Neural progenitor cell (in vitro differentiated cells): ENCODE results near the gene NATD1. TPM values are rescaled to one million over a fixed set of nuclear protein-coding genes. Genes with fewer than 3 reads are reported as not detected.

Source experiments
- DNase-seq: peaks from one replicate; pipeline ENCODE4 v3.0.0-alpha.2; 2016; ENCODE audit warnings: low spot score
- H2AFZ ChIP-seq: fragments of 200-600 bp; sonication (generic); replicated peaks from 2 replicates; pipeline ENCODE4 v1.6.1; 2016; ENCODE audit warnings: antibody characterized with exemption
- H3F3A ChIP-seq: fragments of 200-600 bp; sonication (generic); 2 replicates; pipeline ENCODE4 v1.6.1; 2016; ENCODE audit warnings: antibody characterized with exemption, low read depth
- H3K27ac ChIP-seq: fragments of 200-600 bp; sonication (generic); 2 replicates; pipeline ENCODE4 v1.5.1; 2016; ENCODE audit warnings: mild to moderate bottlenecking
- H3K27me3 ChIP-seq: fragments of 200-600 bp; sonication (generic); 2 replicates; pipeline ENCODE4 v1.6.1; 2016; ENCODE audit warnings: mild to moderate bottlenecking, moderate library complexity
- H3K36me3 ChIP-seq: fragments of 200-600 bp; sonication (generic); 2 replicates; pipeline ENCODE4 v1.5.1; 2016
- H3K4me1 ChIP-seq: fragments of 200-600 bp; sonication (generic); 2 replicates; pipeline ENCODE4 v1.6.1; 2016; ENCODE audit warnings: mixed run types
- H3K4me2 ChIP-seq: fragments of 200-600 bp; sonication (generic); 2 replicates; pipeline ENCODE4 v1.6.1; 2016
- H3K4me3 ChIP-seq: fragments of 200-600 bp; sonication (generic); 2 replicates; pipeline ENCODE4 v1.5.1; 2016
- H3K79me2 ChIP-seq: fragments of 200-600 bp; sonication (generic); 2 replicates; pipeline ENCODE4 v1.6.1; 2016; ENCODE audit warnings: low read depth
- H3K9ac ChIP-seq: fragments of 200-600 bp; sonication (generic); 2 replicates; pipeline ENCODE4 v1.6.1; 2016
- H3K9me3 ChIP-seq: fragments of 200-600 bp; sonication (generic); 2 replicates; pipeline ENCODE4 v1.5.1; 2016; ENCODE audit warnings: low read depth
- H4K20me1 ChIP-seq: fragments of 200-600 bp; sonication (generic); 2 replicates; pipeline ENCODE4 v1.6.1; 2016; ENCODE audit warnings: low read depth
- H3K27ac Mint-ChIP-seq: 3 replicates; pipeline ENCODE4 v1.8.0; 2021; ENCODE audit warnings: mixed read lengths
- H3K27me3 Mint-ChIP-seq: 2 replicates; pipeline ENCODE4 v1.8.0; 2022; ENCODE audit warnings: low read depth, mild to moderate bottlenecking, inconsistent platforms, moderate library complexity, mixed read lengths; ENCODE audit not compliant: insufficient read depth
- H3K36me3 Mint-ChIP-seq: 3 replicates; pipeline ENCODE4 v1.8.0; 2021; ENCODE audit warnings: mixed read lengths
- H3K4me1 Mint-ChIP-seq: 3 replicates; pipeline ENCODE4 v1.8.0; 2021; ENCODE audit warnings: mixed read lengths
- H3K4me3 Mint-ChIP-seq: 3 replicates; pipeline ENCODE4 v1.8.0; 2021; ENCODE audit warnings: mild to moderate bottlenecking, moderate library complexity, mixed read lengths
- H3K9me3 Mint-ChIP-seq: 3 replicates; pipeline ENCODE4 v1.8.0; 2020; ENCODE audit warnings: mixed read lengths
- EZH2 ChIP-seq: fragments of 200-600 bp; sonication (generic); IDR thresholded peaks from 2 replicates; pipeline ENCODE4 v1.6.1; 2017; ENCODE audit warnings: antibody characterized with exemption, mild to moderate bottlenecking, moderate library complexity
- EZH2phosphoT487 ChIP-seq: fragments of 200-600 bp; sonication (generic); IDR thresholded peaks from 2 replicates; pipeline ENCODE4 v1.6.1; 2017; ENCODE audit warnings: antibody characterized with exemption
- total RNA-seq: library from RNA; depleted of rRNA; stranded (reverse); fragments of >200 nt; gene quantifications from 2 replicates; pipeline ENCODE4 v1.2.3, GENCODE V29; 2015; ENCODE audit warnings: low replicate concordance
- TF ChIP-seq, protein P1 (sequence below): fragments of 200-600 bp; sonication (generic); IDR thresholded peaks from 2 replicates; pipeline ENCODE4 v1.5.1; 2017; ENCODE audit warnings: antibody characterized with exemption, mild to moderate bottlenecking

NATD1 gene
- total RNA-seq, 1 donor from 2014 or later, result 4.3 TPM

- H3K4me1 Mint-ChIP-seq, result peaks cover 41% of the 10 kb centered on the region
- H3K4me3 Mint-ChIP-seq, result peak overlapping the region; percentile 97
- H3K27me3 Mint-ChIP-seq, result no peaks in the 10 kb centered on the region
- H3K27ac Mint-ChIP-seq, result no peak overlapping the region
- Histone ChIP-seq H3K9me3 (no peaks in the 10 kb centered on the region), H3K4me3 (peak overlapping the region; percentile 91), H4K20me1 (peaks cover 50% of the 10 kb centered on the region), H3K9ac (peak overlapping the region; percentile 98), H3K36me3 (no peaks in the 10 kb centered on the region), H3K4me2 (peak overlapping the region; percentile 94), H3K27me3 (no peaks in the 10 kb centered on the region), H2AFZ (peak overlapping the region; percentile 69), H3K79me2 (peaks cover 53% of the 10 kb centered on the region), H3K4me1 (peaks cover 24% of the 10 kb centered on the region), H3F3A (peaks cover 14% of the 10 kb centered on the region), H3K27ac (peak overlapping the region; percentile 64)
- no peaks in the 10 kb centered on the region for H3K9me3 Mint-ChIP-seq
- TF ChIP-seq EZH2phosphoT487 (no peak), EZH2 (no peak)
- TF ChIP-seq, protein P1, sequence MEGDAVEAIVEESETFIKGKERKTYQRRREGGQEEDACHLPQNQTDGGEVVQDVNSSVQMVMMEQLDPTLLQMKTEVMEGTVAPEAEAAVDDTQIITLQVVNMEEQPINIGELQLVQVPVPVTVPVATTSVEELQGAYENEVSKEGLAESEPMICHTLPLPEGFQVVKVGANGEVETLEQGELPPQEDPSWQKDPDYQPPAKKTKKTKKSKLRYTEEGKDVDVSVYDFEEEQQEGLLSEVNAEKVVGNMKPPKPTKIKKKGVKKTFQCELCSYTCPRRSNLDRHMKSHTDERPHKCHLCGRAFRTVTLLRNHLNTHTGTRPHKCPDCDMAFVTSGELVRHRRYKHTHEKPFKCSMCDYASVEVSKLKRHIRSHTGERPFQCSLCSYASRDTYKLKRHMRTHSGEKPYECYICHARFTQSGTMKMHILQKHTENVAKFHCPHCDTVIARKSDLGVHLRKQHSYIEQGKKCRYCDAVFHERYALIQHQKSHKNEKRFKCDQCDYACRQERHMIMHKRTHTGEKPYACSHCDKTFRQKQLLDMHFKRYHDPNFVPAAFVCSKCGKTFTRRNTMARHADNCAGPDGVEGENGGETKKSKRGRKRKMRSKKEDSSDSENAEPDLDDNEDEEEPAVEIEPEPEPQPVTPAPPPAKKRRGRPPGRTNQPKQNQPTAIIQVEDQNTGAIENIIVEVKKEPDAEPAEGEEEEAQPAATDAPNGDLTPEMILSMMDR, result no peak
- no peaks in the 10 kb centered on the region for H3K36me3 Mint-ChIP-seq
- peak; percentile 75 for DNase-seq
Observed at GRCh38 chr17:21213638-21214014, 39.6 kb downstream of the NATD1 start.

DNA sequence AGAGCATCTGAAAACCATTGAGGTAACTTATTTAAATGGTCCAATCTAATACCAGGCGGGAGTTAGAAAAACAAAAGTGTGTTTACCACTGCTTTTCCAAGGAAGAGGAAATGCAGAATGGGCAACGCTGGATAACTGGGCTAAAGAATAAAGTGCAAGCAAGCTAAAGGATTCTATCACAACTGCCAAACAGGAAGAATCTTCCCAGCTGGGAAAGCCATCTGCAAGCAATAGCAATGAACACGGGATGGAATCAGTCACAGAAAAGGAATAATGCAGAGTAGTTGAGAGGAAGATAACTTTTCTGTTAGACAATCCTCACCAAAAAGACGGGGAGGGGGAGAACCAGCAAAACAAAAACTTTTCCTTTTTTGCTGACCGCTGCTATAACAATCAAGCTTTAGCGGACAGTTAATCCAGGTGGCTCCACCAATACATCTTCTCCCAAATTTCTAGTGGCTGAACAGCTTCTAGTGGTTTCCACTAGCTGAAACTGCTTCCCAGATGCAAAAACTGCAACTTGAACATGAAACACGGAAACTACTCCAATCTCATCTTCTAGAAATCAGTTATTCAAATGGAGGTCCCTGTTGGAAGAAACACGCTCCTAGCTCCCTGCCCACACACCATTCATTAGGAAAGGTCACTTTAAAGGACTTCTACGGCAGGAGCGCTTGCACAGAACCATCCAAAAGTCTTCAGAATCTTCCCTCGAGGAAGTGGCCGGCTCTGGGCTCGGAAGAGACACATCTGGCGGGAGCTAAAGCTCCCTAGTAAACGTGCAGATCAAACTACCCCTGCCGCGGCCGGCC lies 40.2 kb downstream of the NATD1 start:
- H3K27ac ChIP-seq, result no peak overlapping the region
- H3F3A ChIP-seq, result peaks cover 14% of the 10 kb centered on the region
- no peaks in the 10 kb centered on the region for H3K27me3 ChIP-seq
- peaks cover 56% of the 10 kb centered on the region for H4K20me1 ChIP-seq
- H3K36me3 Mint-ChIP-seq, result no peaks in the 10 kb centered on the region
- H3K4me1 Mint-ChIP-seq, result peaks cover 41% of the 10 kb centered on the region
- peak overlapping the region; percentile 98 for H3K27ac Mint-ChIP-seq
- no peaks in the 10 kb centered on the region for H3K9me3 Mint-ChIP-seq
- no peak for DNase-seq
- H3K4me3 ChIP-seq, result peak overlapping the region; percentile 91
- no peaks in the 10 kb centered on the region for H3K27me3 Mint-ChIP-seq
- H3K4me3 Mint-ChIP-seq, result peak overlapping the region; percentile 97
- H3K4me1 ChIP-seq, result peaks cover 24% of the 10 kb centered on the region
- peak overlapping the region; percentile 98 for H3K9ac ChIP-seq
- H3K79me2 ChIP-seq, result peaks cover 59% of the 10 kb centered on the region
- peak overlapping the region; percentile 94 for H3K4me2 ChIP-seq
- TF ChIP-seq, protein P1, result no peak
- TF ChIP-seq EZH2phosphoT487 (no peak), EZH2 (no peak)
- no peaks in the 10 kb centered on the region for H3K36me3 ChIP-seq
- no peaks in the 10 kb centered on the region for H3K9me3 ChIP-seq
- H2AFZ ChIP-seq, result no peak overlapping the region

DNA sequence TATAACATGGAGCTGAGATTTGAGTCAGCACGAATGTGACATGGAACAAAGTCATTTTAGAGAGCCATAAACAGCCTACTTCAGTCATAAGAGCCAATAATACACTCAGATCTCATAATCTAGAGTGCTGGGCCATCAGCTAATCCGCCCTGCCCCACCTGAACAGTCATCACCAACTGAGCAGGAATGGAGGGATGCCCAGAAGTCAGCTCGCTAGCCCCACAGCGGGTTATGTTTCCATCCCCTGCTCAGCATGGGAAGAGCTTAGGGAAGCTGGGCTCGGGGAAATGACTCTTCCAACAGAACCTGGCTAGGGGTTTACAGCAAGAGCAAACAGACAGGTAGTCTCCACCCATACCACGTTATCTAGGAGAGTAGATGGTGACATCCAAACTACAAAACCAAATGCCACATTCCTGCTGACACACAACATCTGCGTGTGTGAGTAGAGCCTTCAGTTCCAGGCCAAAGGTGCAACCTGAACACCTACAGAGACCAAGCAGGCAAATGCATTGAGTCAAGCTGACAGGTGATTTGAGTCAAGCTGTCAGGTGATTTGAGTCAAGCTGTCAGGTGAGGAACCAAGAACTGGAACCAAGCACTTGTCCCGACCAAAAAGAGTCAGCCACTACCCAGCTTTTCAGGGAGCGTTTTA lies 41.3 kb downstream of the NATD1 start:
- Histone ChIP-seq H3K27ac (no peak overlapping the region), H4K20me1 (peaks cover 66% of the 10 kb centered on the region), H3F3A (peaks cover 14% of the 10 kb centered on the region), H3K27me3 (no peaks in the 10 kb centered on the region), H3K4me1 (peaks cover 24% of the 10 kb centered on the region), H3K79me2 (peaks cover 69% of the 10 kb centered on the region), H3K36me3 (no peaks in the 10 kb centered on the region), H3K9ac (no peak overlapping the region), H3K4me3 (peak overlapping the region; percentile 91), H2AFZ (no peak overlapping the region), H3K4me2 (peak overlapping the region; percentile 94), H3K9me3 (no peaks in the 10 kb centered on the region)
- Mint-ChIP-seq H3K27me3 (no peaks in the 10 kb centered on the region), H3K27ac (no peak overlapping the region), H3K9me3 (no peaks in the 10 kb centered on the region), H3K4me1 (peaks cover 41% of the 10 kb centered on the region), H3K4me3 (peak overlapping the region; percentile 97), H3K36me3 (no peaks in the 10 kb centered on the region)
- DNase-seq, result no peak
- no peak for TF ChIP-seq EZH2
- TF ChIP-seq, protein P1, result no peak
- TF ChIP-seq EZH2phosphoT487, result no peak
